Keratinocyte (primary cell): Measurements from ENCODE around the gene NHSL2. TPM values are rescaled to one million over a fixed set of nuclear protein-coding genes. Genes with fewer than 3 reads are reported as not detected.

Source experiments
- DNase-seq: peaks from one replicate; pipeline ENCODE4 v3.0.0-alpha.2; 2011; ENCODE audit warnings: low read depth, missing footprints, low spot score
- FAIRE-seq: peaks from 2 replicates; lab custom pipeline; 2011; peaks lifted over from hg19 to GRCh38; lab: Jason Lieb, UNC
- H2AFZ ChIP-seq: 2 replicates; pipeline ENCODE4 v1.6.0; 2012; ENCODE audit warnings: low read length, control low read depth, inconsistent platforms; ENCODE audit not compliant: control insufficient read depth
- H3K27ac ChIP-seq: 2 replicates; pipeline ENCODE4 v1.5.1; 2011; ENCODE audit warnings: low read length; ENCODE audit not compliant: control insufficient read depth, insufficient read depth
- H3K27me3 ChIP-seq: 3 replicates; pipeline ENCODE4 v1.6.0; 2011; ENCODE audit warnings: low read length; ENCODE audit not compliant: control insufficient read depth, insufficient read depth; ENCODE audit errors: extremely low read depth
- H3K36me3 ChIP-seq, 2 experiments: 2 replicates in 1 of 2; 3 replicates in 1 of 2; pipeline ENCODE4 v1.5.1; 2011; ENCODE audit warnings: low read length in 2 of 2, mild to moderate bottlenecking in 1 of 2; ENCODE audit not compliant: control insufficient read depth in 2 of 2, insufficient read depth in 2 of 2; ENCODE audit errors: extremely low read depth in 1 of 2
- H3K4me1 ChIP-seq: 3 replicates; pipeline ENCODE4 v1.5.1; 2011; ENCODE audit warnings: low read length; ENCODE audit not compliant: control insufficient read depth, insufficient read depth; ENCODE audit errors: extremely low read depth
- H3K4me2 ChIP-seq: 3 replicates; pipeline ENCODE4 v1.6.0; 2011; ENCODE audit warnings: low read depth, low read length; ENCODE audit not compliant: control insufficient read depth, insufficient read depth; ENCODE audit errors: extremely low read depth
- H3K4me3 ChIP-seq, 3 experiments: fragments of 200-600 bp in 1 of 3; sonication (generic) in 1 of 3; 2 replicates in 2 of 3; 3 replicates in 1 of 3; pipeline ENCODE4 v1.5.1; 2011 to 2016; ENCODE audit warnings: low read length in 3 of 3, mild to moderate bottlenecking in 3 of 3, control low read depth in 2 of 3, inconsistent platforms in 1 of 3, low read depth in 1 of 3, mixed read lengths in 1 of 3, mixed run types in 1 of 3, moderate library complexity in 1 of 3; ENCODE audit not compliant: control insufficient read depth in 2 of 3, insufficient read depth in 2 of 3; ENCODE audit errors: extremely low read depth in 1 of 3
- H3K79me2 ChIP-seq: 2 replicates; pipeline ENCODE4 v1.6.0; 2012; ENCODE audit warnings: low read length; ENCODE audit not compliant: control insufficient read depth, insufficient read depth
- H3K9ac ChIP-seq: 3 replicates; pipeline ENCODE4 v1.6.0; 2011; ENCODE audit warnings: low read length; ENCODE audit not compliant: control insufficient read depth, insufficient read depth; ENCODE audit errors: extremely low read depth
- H3K9me1 ChIP-seq: 3 replicates; pipeline ENCODE4 v1.6.0; 2011; ENCODE audit warnings: low read length; ENCODE audit not compliant: control insufficient read depth, insufficient read depth; ENCODE audit errors: extremely low read depth
- H3K9me3 ChIP-seq: 2 replicates; pipeline ENCODE4 v1.5.1; 2012; ENCODE audit warnings: low read depth, low read length; ENCODE audit not compliant: control insufficient read depth
- H4K20me1 ChIP-seq: 3 replicates; pipeline ENCODE4 v1.6.0; 2011; ENCODE audit warnings: low read length; ENCODE audit not compliant: control insufficient read depth, insufficient read depth; ENCODE audit errors: extremely low read depth
- EZH2 ChIP-seq: IDR thresholded peaks from one replicate; pipeline ENCODE4 v1.6.1; 2012; ENCODE audit warnings: inconsistent platforms, mild to moderate bottlenecking, low read length, moderate library complexity
- dilution Hi-C: fragments of 300-500 bp; cut with MboI; formaldehyde crosslinking; loops from one replicate; pipeline ENCODE4 v1.7.0; 2020; ENCODE audit warnings: low sequenced_read_pairs; ENCODE audit not compliant: extremely low pct_ligation_motif_present
- polyA plus RNA-seq, 5 experiments: library from polyadenylated mRNA; depleted of rRNA in 3 of 5; stranded (reverse) in 3 of 5; stranded (forward) in 1 of 5; unstranded in 1 of 5; fragments of >200 nt; gene quantifications; 1 replicate in 1 of 5; 2 replicates in 3 of 5; 3 replicates in 1 of 5; pipeline versions ENCODE4 v1.2.1 to v1.2.3, GENCODE V29; 2011 to 2012; ENCODE audit warnings: missing spikeins in 2 of 5, low read depth in 1 of 5, low replicate concordance in 1 of 5
- TF ChIP-seq, protein P1 (sequence below), 3 experiments: IDR thresholded peaks in 1 of 3; conservative IDR thresholded peaks in 1 of 3; optimal IDR thresholded peaks in 1 of 3; 2 replicates in 2 of 3; 3 replicates in 1 of 3; pipeline versions ENCODE3 to v1.5.1; 2011; ENCODE audit warnings: low read length in 3 of 3, mild to moderate bottlenecking in 3 of 3, moderate library complexity in 2 of 3, control low read depth in 1 of 3, inconsistent platforms in 1 of 3; ENCODE audit not compliant: insufficient read depth in 2 of 3; ENCODE audit errors: extremely low read depth in 1 of 3

NHSL2 gene
- polyA plus RNA-seq, 1 donor (not counting 4 experiments of a cell fraction or from before 2014, with no cell fraction given): 0.04 TPM

DNA sequence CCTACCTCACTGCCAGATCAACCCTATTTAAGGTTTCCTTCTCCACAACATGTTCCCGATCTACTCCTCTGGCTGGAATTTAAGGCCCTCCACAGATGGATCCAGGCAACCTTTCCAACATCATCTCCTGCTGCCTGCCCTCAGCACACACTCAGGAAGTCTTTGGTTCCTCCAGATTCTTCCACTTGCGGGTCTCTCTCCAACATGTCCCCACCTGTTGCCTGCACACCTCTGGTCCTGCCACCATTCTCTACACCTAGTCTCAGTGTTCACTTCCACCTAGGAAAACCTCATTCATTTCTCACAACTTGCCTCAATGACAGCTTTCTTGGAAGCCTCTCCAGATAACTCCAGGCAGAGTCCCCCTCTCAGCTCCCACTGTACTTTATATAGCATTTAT lies 140.9 kb downstream of the NHSL2 start:
- no peak for TF ChIP-seq EZH2
- TF ChIP-seq, protein P1, sequence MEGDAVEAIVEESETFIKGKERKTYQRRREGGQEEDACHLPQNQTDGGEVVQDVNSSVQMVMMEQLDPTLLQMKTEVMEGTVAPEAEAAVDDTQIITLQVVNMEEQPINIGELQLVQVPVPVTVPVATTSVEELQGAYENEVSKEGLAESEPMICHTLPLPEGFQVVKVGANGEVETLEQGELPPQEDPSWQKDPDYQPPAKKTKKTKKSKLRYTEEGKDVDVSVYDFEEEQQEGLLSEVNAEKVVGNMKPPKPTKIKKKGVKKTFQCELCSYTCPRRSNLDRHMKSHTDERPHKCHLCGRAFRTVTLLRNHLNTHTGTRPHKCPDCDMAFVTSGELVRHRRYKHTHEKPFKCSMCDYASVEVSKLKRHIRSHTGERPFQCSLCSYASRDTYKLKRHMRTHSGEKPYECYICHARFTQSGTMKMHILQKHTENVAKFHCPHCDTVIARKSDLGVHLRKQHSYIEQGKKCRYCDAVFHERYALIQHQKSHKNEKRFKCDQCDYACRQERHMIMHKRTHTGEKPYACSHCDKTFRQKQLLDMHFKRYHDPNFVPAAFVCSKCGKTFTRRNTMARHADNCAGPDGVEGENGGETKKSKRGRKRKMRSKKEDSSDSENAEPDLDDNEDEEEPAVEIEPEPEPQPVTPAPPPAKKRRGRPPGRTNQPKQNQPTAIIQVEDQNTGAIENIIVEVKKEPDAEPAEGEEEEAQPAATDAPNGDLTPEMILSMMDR (optimal IDR thresholded peaks at IDR 0.05 in 1 of 3, IDR thresholded peaks at IDR 0.05 in 1 of 3, conservative IDR thresholded peaks at IDR 0.05 in 1 of 3; ENCODE audit: extremely low read depth in 1 of 3, insufficient read depth in 2 of 3, low read length in 3 of 3): no peak
- Histone ChIP-seq H3K4me2 (no peak overlapping the region), H3K27ac (no peak overlapping the region), H3K9ac (no peak overlapping the region), H3K79me2 (no peaks in the 10 kb centered on the region), H3K36me3 (no peaks in the 10 kb centered on the region), H3K27me3 (peaks cover 31% of the 10 kb centered on the region), H2AFZ (no peak overlapping the region), H3K4me1 (no peaks in the 10 kb centered on the region), H3K9me1 (no peaks in the 10 kb centered on the region), H3K4me3 (no peak overlapping the region), H4K20me1 (no peaks in the 10 kb centered on the region), H3K9me3 (no peaks in the 10 kb centered on the region)
- dilution Hi-C loops: no loop called here
- FAIRE-seq (no peak), DNase-seq (no peak)

DNA sequence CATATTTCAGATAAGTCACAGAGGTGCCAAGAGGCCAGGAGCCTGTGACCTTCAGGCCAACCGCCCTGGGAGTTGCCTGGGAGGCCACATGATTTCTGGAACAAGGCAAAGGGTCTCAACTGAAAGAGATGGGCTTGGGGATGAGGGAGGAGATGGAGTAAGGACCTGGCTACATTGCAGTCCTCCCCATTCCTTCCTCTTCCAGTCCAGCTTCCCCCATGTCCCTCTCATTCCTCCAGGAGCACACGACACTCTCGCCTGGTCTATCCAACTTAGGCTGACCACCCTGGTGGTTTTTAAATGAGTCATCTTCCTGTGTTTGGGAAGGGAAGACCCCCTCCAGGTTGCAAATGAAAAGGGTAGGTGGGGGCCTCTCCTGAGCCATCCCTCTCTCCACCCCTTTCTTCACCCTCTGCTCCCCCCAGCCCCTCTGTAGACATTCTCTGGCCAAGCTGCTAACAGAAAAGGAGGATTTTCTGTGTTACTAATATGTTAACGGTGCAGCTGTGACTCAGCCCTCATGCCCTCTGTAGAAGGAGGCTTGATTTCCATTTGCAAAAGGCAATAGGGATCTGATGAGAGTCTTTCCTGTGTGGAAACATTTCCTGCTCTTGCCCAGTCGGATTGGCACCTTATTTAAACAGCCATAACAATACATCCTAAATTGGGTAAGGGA lies 141.9 kb downstream of the NHSL2 start:
- H3K27ac ChIP-seq: no peak overlapping the region

More for the DNA sequence above, 141.9 kb downstream of the NHSL2 start:
- Histone ChIP-seq H3K36me3 (no peaks in the 10 kb centered on the region), H3K79me2 (no peaks in the 10 kb centered on the region), H3K9me1 (no peaks in the 10 kb centered on the region), H4K20me1 (no peaks in the 10 kb centered on the region), H3K9ac (no peak overlapping the region), H3K27me3 (peaks cover 33% of the 10 kb centered on the region), H3K4me3 (no peak overlapping the region), H3K4me1 (no peaks in the 10 kb centered on the region), H2AFZ (no peak overlapping the region), H3K9me3 (no peaks in the 10 kb centered on the region), H3K4me2 (no peak overlapping the region)
- TF ChIP-seq, protein P1 (optimal IDR thresholded peaks at IDR 0.05 in 1 of 3, IDR thresholded peaks at IDR 0.05 in 1 of 3, conservative IDR thresholded peaks at IDR 0.05 in 1 of 3; ENCODE audit: extremely low read depth in 1 of 3, insufficient read depth in 2 of 3, low read length in 3 of 3): no peak
- TF ChIP-seq EZH2: no peak
- dilution Hi-C loops: no loop called here
- DNase-seq (no peak), FAIRE-seq (no peak)
